Peyer's patch (tissue), 4 donors: ENCODE results near the gene IRF9.

Experiments
- POLR2A ChIP-seq, 2 donors: fragments of 450-650 bp; IDR thresholded peaks; one replicate each; pipeline ENCODE4 v1.5.1; 2017; ENCODE audit warnings: antibody characterized with exemption in 2 of 2, mild to moderate bottlenecking in 2 of 2, moderate library complexity in 2 of 2
- TF ChIP-seq, protein P1 (sequence below), 6 experiments: fragments of 450-650 bp in 4 of 6; fragments of 200-600 bp in 2 of 6; sonication (generic) in 1 of 6; IDR thresholded peaks; one replicate each; pipeline ENCODE4 v1.5.1; 2017 to 2019; ENCODE audit warnings: antibody characterized with exemption in 6 of 6, mild to moderate bottlenecking in 3 of 6, moderate library complexity in 1 of 6

DNA sequence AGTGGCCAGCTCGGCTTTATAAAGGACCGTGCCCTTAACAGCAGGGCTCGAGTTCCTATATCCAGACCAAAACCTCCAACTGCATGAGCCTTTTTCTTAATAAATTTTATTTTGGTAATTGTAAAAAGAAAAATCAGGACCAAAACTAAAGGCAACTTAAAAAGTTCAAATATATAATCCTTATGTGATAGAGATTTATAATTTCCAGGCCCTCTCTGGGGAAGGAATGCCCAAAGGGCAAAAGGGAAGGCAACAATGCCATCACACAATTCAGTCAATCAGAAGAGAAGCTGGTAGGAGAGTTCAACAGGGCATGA, 28.0 kb downstream of the IRF9 start:
- TF ChIP-seq, protein P1, sequence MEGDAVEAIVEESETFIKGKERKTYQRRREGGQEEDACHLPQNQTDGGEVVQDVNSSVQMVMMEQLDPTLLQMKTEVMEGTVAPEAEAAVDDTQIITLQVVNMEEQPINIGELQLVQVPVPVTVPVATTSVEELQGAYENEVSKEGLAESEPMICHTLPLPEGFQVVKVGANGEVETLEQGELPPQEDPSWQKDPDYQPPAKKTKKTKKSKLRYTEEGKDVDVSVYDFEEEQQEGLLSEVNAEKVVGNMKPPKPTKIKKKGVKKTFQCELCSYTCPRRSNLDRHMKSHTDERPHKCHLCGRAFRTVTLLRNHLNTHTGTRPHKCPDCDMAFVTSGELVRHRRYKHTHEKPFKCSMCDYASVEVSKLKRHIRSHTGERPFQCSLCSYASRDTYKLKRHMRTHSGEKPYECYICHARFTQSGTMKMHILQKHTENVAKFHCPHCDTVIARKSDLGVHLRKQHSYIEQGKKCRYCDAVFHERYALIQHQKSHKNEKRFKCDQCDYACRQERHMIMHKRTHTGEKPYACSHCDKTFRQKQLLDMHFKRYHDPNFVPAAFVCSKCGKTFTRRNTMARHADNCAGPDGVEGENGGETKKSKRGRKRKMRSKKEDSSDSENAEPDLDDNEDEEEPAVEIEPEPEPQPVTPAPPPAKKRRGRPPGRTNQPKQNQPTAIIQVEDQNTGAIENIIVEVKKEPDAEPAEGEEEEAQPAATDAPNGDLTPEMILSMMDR (IDR thresholded peaks at IDR 0.05): no peak
- no peak for TF ChIP-seq POLR2A (IDR thresholded peaks at IDR 0.05)
